ENCODE data around the gene RXFP1. TPM values are rescaled to one million over a fixed set of nuclear protein-coding genes. Genes with fewer than 3 reads are reported as not detected.

Gene RXFP1
- total RNA-seq, 1 donor from 2014 or later, result not detected

DNA sequence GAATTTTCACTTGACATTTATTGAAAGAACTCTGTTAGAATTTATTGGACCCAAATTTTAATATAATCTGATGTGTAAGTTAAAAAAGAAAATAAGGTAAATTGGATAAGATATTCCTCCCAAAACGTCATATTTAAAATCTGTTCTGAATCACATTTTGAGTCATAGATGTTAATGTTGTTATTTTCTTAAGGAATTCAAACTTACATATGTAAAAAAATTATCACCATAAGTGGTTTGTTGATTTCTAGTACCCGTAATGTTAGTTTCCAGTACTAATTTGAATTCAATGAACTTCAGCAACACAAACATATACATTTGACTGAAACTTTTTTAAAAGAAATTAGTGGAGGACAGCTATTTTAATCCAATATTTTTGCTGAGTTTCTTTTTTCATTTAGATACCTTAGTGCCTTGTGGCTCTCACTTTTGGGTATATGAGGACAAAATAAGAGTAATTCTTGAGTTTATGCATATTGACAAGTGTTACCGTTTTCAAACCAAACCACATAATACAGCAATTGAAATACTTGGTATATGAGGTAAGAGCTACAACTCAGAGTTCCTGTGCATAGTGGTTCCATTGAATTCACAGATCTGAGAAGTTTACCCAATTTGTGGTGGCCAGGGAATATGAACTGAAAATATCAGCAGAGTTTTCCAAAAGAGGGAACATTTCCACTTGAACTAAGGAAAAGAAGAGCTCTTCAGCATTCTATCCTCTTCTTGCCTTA is 78.2 kb downstream of the RXFP1 start:
- ATAC-seq (ENCODE audit: poor library complexity), result no peak
- no peak for DNase-seq
- intact Hi-C loops (cut with DNase I), result no loop called here

DNA sequence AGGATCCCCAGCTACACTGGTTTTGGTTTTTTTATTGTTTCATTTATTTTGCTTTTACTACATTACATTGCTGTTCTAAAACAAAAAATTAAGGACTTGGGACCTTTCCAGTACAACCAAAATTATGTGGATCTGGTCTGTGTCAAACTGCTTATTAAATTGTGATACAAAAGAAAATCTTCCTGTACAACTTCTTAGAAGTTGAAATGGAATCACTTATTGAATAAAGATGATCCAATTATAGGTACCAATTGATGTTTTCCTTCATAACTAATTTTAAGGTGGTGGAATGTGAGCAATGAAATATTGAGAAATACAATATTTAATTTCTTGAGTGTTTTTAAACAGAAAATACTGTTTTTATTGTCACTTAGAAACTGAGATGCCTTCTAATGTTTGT is 82.7 kb downstream of the RXFP1 start:
- DNase-seq (no peak), ATAC-seq (ENCODE audit: poor library complexity) (no peak)
- intact Hi-C loops (cut with DNase I), result no loop called here

DNA sequence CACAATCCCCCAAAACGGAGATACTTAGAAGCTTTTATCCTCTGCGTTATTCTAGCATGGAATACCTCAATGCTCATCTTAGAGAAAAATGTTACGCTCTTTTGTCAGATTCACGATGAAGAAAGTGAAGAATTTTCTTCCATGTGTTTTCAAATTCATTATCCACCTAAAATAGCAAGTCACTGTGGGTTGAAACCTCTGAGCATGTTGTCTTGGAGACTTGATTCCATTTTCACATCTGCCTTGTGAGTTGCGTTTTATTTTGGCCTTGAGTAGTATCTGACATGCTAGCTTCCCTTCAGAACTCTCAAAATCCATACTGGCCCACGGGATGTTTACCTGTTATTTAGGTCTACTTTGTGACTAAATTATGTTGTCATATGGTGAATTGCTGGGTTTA is 83.7 kb downstream of the RXFP1 start:
- no peak for ATAC-seq (ENCODE audit: poor library complexity)
- intact Hi-C loops (cut with DNase I), result no loop called here
- DNase-seq, result no peak

DNA sequence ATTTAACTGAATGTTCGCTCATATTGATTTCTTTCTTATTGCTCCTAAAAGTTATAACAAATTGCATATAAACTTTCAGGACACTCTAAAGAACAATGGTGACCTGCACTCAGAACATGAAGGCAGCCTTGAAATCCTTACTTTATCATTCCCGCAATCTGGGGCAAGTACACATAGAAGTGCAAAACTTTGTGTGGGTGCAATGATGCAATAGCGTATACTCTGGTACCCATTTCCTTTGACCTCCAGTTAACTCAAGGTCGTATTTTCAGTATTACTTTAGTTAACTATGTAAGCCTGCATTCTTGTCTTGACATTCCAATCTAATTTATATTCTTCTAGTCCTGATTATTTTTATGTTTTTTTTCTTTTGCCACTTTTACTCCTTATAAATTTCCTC is 85.3 kb downstream of the RXFP1 start:
- ATAC-seq (ENCODE audit: poor library complexity) (no peak), DNase-seq (no peak)
- intact Hi-C loops (cut with DNase I), result no loop called here

DNA sequence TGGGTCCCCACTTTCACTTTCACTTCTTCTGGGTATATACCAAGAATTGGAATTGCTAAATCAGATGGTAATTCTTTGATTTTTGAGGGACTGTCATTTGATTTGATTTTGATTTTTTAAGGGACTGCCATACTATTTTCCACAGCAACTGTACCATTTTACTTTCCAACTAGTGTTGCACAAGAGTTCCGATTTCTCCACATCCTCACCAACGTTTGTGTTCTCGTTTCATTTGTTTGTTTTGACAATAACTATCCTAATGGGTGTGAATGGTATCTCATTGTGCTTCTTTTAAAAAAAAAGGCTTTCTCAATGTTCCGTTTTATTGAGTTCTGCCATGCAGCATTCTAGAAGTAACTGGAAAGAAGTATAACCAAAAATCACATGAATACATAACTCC is 87.4 kb downstream of the RXFP1 start:
- no peak for DNase-seq
- intact Hi-C loops (cut with DNase I), result no loop called here
- ATAC-seq (ENCODE audit: poor library complexity), result no peak

DNA sequence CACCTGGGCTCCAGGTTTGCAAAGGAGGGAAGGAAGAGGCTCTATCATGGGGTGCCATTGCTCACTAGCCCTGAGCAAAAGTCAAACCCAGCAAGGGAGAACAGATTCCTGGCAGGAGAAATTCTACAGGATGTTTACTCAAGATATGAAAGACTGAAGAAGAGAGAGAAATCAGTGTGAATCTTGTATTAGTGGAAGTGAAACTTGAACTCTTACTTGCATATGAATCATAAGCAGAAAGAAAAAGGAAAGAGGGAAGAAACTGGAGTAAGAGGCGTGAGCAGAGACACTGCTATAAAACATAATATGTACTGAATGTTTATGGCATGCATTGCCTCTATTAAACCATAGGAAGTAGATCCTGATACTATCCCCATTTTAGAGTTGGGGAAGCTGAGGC is 89.1 kb downstream of the RXFP1 start:
- intact Hi-C loops (cut with DNase I), result no loop called here
- no peak for ATAC-seq (ENCODE audit: poor library complexity)
- DNase-seq, result no peak

DNA sequence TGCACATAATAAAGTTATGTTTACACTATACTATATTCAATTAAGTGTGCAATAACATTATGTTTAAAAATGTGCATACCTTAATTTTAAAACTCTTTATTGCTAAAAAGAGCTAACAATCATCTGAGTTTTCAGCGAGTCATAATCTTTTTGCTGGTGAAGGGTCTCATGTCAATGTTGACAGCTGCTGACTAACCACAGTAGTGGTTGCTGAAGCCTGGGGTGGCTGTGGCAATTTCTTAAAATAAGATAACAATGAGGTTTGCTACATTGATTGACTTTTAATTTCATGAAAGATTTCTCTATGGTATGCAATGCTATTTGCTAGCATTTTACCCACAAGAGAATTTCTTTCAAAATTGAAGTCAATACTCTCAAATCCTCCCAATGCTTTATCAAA is 91.4 kb downstream of the RXFP1 start:
- no peak for DNase-seq
- intact Hi-C loops (cut with DNase I), result no loop called here
- ATAC-seq (ENCODE audit: poor library complexity), result no peak

DNA sequence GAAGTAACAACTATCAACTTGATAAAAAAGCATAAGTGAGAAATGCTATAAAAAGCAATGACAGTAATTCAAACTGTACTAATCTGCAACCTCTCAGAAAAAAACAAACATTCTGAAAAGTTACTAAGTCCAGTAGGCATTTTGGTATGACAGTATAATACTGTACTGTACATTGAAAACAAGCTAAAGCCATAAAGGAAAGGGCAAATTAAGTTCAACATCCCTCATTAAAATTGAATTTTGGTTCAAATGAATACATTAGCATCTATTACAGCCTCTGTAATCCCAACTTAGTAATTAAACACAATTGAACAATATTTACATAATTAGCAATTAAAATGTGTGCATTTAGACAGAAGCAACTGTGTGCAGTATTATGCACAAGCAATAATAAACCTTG is 96.3 kb downstream of the RXFP1 start:
- DNase-seq, result no peak
- intact Hi-C loops (cut with DNase I), result no loop called here
- ATAC-seq (ENCODE audit: poor library complexity), result no peak

DNA sequence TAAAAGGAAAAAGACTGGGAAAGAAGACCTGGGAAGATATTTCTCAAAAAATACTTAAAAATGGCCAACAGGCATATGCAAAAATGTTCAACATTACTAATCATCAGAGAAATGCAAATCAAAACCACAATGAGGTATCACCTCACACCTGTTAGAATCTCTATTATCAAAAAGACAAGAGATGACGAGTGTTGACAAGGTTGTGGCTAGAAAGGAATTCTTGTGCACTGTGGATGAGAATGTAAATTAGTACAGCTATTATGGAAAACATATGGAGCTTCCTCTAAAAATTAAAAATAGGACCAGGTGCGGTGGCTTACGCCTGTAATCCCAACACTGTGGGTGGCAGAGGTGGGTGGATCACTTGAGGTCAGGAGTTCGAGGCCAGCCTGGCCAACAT is 100.0 kb downstream of the RXFP1 start:
- DNase-seq, result no peak
- intact Hi-C loops (cut with DNase I), result loop anchor here (5.0 kb wide), 1 partner anchor 359 kb away; no protein-coding TSS in a partner anchor
- no peak for ATAC-seq (ENCODE audit: poor library complexity)

DNA sequence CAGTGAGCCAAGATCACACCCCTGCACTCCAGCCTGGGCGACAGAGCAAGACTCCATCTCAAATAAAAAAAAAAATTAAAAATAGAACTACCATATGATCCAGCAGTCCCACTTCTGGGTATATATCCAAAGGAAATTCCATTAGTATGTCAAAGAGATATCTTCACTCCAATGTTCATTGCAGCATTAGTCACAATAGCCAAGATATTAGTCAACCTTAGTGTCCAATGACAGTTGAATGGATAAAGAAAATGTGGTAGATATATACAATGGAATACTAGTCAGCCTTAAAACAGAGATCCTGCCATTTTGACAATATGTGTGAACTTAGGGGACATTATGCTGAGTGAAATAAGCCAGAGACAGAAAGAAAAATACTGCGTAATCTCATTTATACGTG is 100.6 kb downstream of the RXFP1 start:
- no peak for DNase-seq
- no peak for ATAC-seq (ENCODE audit: poor library complexity)
- intact Hi-C loops (cut with DNase I), result loop anchor here (5.0 kb wide), 1 partner anchor 360 kb away; no protein-coding TSS in a partner anchor

DNA sequence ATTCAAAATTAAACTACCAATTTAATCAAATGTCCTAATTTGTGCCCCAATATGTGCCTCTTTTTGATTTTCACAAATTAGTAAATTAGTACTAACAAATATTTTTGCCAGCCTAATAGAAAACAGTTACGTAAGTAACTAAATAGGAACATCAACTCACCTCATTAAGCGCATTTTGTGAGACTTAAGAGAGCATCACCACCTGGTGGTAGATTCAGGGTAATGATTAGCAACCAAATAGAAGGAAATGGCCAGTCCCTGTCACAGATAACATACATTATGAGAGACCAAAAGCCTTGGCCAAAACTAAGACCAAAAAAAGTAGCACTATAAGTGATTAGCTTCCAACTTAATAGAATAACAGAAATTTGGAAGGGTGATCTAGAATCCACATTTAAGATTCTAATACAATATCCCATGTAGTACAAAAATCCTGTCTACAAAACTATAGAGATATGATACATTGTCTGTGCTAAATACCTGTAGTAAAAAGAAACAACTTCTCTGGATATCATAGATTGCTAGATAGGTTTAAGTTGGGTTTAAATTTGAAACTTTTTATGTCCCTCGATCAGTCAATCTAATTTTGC is 103.3 kb downstream of the RXFP1 start:
- intact Hi-C loops (cut with DNase I), result loop anchor here (5.0 kb wide), 1 partner anchor 363 kb away; no protein-coding TSS in a partner anchor
- ATAC-seq (ENCODE audit: poor library complexity) (peak; percentile 90), DNase-seq (no peak)

DNA sequence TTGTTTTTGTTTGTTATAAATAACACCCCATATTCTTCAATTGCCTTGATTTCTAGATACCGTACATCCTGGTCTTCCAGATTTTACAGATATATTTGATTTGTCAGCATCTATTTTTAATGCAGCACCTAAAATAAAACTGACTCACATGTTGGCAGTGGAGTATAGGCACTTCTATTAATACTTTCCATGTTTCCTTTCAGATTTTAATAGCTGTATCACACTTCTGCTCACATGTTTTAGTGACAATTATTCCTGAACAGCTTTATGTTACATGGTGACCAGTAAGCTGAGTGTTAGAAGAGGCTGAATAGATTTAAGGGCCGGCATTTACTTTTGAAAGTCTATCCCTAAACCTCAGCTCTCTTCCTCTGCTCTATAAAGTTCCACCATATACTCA is 103.9 kb downstream of the RXFP1 start:
- intact Hi-C loops (cut with DNase I), result no loop called here
- DNase-seq (no peak), ATAC-seq (ENCODE audit: poor library complexity) (peak; percentile 85)

DNA sequence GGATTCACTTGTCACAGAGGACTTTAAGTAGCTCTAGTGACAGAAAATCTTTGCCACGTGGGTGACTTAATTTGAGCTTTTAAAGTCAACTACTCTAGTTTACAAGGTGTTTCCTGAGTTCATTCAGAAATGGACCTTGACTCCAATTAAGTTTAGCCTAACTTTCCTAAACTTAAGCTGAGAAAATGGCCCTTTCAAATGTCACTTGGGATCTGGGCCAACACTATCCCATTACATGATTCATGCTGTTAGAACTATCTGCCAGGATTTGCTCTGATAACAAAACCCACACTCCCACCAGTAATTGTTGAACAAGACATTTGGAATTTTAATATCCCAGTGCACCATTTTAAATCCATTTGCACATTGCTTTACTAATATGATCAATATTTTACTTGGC is 109.2 kb downstream of the RXFP1 start:
- ATAC-seq (ENCODE audit: poor library complexity) (no peak), DNase-seq (no peak)
- intact Hi-C loops (cut with DNase I), result no loop called here

DNA sequence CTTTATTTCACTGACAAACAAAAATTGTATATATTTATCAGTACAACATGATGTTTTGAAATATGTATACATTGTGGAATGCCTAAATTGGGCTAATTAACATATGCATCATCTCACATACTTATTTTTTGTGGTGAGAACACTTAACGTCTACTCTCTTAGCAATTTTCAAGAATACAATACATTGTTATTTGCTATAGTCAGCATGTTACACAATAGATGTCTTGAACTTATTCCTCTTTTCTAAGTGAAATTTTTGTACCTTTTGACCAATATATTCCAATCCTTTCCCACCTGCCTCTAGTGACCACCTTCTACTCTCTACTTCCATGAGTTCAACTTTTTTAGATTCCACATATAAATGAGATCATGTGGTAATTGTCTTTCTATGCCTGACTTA is 114.9 kb downstream of the RXFP1 start:
- ATAC-seq (ENCODE audit: poor library complexity) (no peak), DNase-seq (no peak)
- intact Hi-C loops (cut with DNase I), result no loop called here

DNA sequence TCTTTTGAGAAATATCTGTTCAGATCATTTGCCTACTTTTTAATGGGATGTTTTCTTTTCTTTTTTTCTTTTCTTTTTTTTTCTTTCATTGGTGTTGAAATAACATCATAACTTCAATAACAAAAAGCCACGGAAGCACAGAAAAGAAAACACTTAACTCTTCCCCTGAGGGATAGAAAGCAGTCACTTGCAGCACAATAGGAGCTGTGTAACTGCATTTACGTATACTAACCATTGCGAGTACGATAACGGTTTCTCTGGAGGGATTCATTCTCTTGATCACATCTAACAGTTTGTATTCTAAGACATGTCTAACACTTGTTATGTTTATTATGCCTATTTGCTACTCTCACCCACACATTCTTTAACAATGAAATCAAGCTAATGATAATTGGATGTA is 122.7 kb downstream of the RXFP1 start:
- DNase-seq, result no peak
- ATAC-seq (ENCODE audit: poor library complexity), result no peak
- intact Hi-C loops (cut with DNase I), result no loop called here

DNA sequence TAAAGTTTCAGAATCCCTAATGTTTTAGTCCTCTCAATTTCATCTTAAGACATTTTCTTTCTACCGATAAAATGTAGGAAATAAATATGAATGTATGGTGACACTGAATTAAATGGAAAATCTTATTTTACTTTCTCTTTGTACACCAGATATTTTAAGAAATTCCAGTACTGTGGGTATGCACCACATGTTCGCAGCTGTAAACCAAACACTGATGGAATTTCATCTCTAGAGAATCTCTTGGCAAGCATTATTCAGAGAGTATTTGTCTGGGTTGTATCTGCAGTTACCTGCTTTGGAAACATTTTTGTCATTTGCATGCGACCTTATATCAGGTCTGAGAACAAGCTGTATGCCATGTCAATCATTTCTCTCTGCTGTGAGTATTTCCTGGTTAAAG is 123.1 kb downstream of the RXFP1 start:
- ATAC-seq (ENCODE audit: poor library complexity), result no peak
- intact Hi-C loops (cut with DNase I), result no loop called here
- no peak for DNase-seq

DNA sequence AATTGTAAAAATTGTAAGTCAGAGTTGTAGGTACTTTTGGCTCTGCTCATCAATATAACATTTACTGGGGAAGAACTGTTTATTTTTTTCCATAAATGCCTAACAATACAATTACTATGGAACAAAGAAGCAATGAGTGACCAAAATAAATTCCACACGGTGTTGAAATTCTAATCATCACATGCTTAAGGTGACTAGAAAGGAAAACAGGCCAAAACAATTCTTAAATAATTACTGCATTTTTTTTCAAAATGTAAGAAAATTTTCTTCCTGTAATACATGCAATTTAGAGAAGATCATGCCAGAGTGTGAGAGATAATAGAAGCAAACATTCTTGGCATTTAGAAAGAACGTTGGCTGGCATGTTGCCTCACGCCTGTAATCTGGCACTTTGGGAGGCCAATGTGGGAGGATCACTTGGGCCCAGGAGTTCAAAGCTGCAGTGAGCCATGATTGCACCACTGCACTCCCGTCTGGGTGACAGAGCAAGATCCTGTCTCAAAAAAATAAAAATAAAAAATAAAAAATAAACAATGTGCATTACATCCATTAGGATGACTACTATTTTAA is 127.5 kb downstream of the RXFP1 start:
- ATAC-seq (ENCODE audit: poor library complexity) (no peak), DNase-seq (no peak)
- intact Hi-C loops (cut with DNase I), result no loop called here

DNA sequence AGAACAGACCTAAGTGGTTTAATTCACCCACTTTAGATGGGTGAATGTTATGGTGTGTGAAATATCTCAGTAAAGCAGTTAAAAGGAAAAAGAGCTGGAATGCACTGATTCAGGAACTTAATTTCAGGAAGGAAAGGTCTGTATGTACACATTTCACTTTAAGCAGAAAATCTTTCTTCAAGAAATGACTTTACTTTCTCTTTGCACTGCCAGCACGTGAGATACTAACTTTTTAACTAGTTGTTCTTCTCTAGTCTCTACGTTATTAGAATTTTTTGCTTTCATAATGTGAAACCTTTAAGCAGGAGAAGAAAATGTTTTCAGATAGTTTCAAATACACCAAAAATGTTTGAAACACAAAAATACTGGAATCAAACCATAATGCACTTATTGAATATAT is 131.2 kb downstream of the RXFP1 start:
- no peak for DNase-seq

DNA sequence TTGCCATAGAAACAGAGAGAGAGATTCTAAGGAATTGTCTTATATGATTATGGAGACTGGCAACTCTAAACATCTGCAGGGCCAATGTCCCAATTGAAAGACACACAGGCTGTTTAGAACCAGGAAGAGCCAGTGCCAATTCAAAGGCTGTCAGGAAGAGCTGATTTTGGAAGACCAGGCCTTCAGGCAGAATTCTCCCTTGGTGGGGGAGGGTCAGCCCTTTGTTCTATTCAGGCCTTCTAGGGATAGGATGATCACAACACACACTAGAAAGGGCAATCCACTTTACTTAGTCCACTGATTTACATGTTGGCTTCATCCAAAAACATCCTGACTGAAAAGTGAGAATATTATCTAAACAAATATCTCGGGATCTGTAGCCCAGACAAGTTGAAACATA is 134.8 kb downstream of the RXFP1 start:
- ATAC-seq (ENCODE audit: poor library complexity) (no peak), DNase-seq (no peak)
- intact Hi-C loops (cut with DNase I), result no loop called here

More for the DNA sequence above, 131.2 kb downstream of the RXFP1 start:
- intact Hi-C loops (cut with DNase I), result no loop called here
- no peak for ATAC-seq (ENCODE audit: poor library complexity)

DNA sequence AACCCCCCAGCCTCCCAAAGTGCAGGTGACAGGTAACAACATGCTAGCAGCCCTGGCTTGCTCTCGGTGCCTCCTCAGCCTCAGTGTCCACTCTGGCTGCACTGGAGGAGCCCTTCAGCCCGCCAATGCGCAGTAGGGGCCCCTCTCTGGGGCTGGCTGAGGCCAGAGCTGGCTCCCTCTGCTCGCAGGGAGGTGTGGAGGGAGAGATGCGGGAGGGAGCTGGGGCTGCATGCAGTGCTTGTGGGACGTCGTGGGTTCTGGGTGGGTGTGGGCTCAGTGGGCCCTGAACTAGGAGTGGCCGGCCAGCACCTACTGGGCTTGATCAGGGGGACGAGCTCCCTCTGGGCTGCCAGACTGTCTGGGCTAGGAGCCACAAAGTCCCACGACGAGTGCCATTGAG is 135.6 kb downstream of the RXFP1 start:
- ATAC-seq (ENCODE audit: poor library complexity), result no peak
- no peak for DNase-seq
- intact Hi-C loops (cut with DNase I), result no loop called here

All from Right ventricle myocardium superior (tissue), 1 donor.